M059J (cell line): Measurements from ENCODE around the gene NTRK1. TPM values are rescaled to one million over a fixed set of nuclear protein-coding genes. Genes with fewer than 3 reads are reported as not detected.

Source experiments
- DNase-seq: peaks from one replicate; pipeline ENCODE4 v3.0.0-alpha.2; 2012; ENCODE audit warnings: low read depth
- total RNA-seq: library from RNA; depleted of rRNA; stranded (reverse); fragments of >200 nt; shearing (Covaris generic); gene quantifications from 2 replicates; pipeline ENCODE4 v1.2.3, GENCODE V29; 2014; rRNA removed

NTRK1 gene
- not detected in 2 replicates for total RNA-seq

DNA sequence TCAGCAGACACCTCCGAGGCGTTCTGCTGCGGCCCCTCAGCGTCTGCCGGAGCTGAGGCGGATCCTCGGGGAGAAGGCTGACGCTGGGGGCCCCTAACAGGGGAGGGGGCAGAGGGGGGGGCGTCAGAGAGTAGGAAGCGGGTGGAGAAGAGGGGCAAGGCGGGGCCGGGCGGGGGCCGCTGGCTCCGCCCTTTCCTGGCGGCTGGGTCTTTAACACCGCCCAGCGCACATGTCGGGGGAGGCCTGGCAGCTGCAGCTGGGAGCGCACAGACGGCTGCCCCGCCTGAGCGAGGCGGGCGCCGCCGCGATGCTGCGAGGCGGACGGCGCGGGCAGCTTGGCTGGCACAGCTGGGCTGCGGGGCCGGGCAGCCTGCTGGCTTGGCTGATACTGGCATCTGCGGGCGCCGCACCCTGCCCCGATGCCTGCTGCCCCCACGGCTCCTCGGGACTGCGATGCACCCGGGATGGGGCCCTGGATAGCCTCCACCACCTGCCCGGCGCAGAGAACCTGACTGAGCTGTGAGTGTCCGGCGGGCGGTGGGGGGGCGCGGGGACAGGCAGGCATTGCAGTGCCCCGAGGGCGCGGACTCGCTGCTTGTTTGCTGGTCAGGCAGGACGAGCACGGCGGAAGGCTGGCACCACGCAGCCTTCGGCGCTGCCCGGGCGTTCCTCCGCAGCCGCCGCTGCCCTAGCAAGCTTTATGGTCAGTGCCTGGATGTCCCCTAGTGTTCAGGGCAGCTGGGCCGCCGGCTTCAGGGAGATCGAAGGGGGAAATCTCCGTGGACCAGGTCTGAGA, at the start of gene NTRK1:
Gene NTRK1 (plus strand): TSS at position 238 of the 796 bp plus-strand sequence. CDS start 70 bp downstream, at position 308.
- peak; percentile 32 for DNase-seq

- DNase-seq = no peak
Observed at GRCh38 chr1:156811168-156811567, 49.5 kb upstream of the NTRK1 start.

DNA sequence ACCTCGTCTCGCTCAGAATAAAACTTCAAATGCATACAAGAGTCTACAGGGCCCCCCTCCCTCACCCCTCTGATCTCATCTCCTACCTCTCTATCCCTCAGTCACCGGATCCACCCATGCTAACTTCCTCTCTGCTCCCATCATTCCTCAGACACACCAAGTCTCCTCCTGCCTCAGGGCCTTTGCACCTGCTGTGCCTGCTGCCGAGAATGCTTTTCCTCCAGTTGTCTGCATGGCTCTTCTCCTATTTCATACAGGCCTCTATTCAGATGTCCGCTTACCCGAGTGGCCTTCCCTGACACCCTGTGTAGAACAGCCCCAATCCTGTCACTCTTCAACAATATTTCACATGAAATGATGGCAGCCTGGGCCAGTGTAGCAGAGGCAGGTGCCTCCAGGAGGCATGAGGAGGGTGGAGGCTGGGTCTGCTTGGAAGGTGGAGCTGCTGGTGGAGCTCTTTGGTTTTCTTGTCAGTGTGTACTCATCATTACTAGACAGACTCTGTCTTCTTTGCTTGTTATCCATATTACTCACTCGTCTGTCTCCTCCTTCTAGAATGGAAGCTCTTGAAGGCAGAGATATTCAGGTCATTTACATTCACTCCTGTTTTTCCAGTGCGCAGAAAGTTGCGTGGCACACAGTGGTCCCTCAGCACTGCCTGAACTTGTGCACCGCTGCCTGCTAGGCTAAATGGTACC, 48.2 kb upstream of the NTRK1 start:
- DNase-seq = no peak

DNA sequence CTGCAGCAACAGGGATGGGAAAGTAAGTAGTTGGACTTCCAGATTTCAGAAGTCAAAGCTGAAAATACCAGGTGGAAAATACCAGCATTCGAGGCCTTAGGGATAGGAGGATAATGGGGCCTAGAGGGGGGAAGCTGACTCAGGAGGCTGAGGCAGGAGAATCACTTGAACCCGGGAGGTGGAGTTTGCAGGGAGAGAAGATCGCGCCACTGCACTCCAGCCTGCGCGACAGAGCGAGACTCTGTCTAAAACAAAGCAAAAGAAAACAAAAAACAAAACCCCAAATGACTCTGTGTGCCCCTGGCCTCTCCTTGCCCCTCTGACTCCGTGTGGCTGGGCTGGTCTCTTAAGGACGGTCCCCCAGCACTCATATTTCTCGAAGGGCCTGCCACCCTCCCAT, 47.4 kb upstream of the NTRK1 start:
- no peak for DNase-seq

DNA sequence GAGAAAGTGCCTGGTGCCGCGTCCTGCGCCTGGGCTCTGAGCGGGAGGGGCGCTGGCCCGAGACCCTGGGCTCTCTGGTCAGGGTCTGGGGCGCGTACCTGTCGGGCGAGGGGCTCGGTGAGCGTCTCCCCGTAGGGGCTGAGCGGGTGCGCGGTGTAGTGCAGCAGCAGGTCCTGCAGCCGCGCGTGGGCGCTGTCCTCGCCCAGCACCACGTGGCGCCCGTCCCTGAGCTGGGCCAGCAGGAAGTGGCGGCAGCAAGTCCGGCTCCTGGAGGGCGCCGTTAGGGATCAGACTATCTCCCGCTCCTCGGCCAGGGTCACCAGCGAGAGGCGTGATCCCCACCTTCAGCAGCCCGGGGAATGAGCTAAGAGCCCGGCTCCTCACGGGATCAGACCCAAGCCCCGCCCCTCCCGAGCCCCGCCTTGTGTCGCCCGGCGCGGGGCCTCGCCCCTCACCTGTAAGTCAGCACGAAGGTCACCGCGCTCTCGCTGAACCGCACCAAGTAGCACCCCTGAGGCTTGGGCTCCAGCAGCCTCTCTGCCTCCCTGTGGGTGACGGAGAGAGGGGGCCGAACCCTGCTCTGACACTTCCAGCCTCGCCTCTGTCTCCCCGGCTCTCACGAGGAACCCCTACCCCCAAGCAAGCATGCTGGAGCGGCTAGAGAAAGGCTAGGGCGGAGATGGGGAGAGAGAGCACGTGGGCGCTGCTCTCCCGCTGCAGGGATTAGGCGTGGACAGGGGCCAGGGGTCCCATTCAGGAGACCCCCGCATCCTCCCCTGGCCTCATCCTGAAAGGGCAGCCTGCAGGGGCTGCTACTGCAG, 46.7 kb upstream of the NTRK1 start:
- DNase-seq = no peak

DNA sequence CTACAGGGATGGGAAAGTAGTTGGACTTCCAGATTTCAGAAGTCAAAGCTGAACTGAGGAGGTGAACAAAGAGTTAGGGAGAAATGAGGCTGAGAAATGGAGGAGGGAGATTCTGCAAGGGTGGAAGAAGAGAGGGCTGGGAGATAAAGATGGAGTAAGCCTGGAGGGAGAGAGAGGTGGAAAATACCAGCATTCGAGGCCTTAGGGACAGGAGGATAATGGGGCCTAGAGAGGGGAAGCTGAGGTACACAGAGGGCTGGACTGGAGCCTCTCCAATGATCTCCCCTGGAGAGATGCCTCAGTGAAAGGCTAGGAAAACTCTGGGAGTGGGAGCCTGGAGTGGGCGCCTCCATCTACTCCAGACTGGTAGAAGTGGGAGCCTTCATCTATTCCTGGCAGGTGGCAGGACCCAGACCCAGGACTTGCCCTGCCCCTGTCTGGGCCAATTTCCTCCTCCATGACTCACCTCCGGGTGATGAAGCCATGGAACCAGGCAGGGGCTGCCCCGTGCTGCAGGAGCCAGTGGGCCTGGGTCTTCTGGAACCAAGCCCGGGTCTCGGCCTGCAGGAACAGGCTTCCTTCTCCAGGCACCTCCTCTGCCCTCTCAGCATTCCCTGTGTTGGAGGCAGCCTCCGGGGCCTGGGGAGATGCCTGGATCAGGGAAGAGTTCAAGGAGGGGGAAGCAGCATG, 45.9 kb upstream of the NTRK1 start:
- no peak for DNase-seq

GRCh38 chr1:156815307-156815826, 45.3 kb upstream of the NTRK1 start:
- peak; percentile 78 for DNase-seq

DNA sequence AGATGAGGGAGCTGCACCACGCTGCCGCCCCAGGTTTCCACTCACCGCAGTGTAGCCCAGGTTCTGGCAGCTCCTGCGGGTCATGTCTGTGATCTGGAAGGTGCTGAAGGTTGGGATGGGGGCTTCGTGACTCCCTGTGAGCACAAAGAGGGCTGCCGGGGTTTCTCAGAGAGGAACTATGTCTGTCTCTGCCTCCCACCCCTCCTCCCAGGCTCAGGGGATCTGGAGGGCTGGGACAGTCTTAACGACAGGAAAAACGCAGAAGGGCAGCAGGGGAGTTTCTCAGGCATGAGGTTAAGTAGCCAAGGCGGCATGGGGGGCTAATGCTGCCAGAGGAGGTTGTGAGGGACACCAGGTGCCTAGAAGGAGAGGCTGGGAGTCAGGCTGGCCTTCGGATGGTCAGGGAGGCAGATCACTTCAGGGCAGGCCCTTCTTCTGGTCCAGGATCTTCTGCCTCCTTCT, 44.7 kb upstream of the NTRK1 start:
- DNase-seq = no peak

- DNase-seq = peak; percentile 87
Observed at GRCh38 chr1:156816561-156817328, 43.9 kb upstream of the NTRK1 start, which contains the start of gene SH2D2A. Gene SH2D2A (minus strand): TSS chr1:156816848. CDS start chr1:156816708, 140 bp downstream.

DNA sequence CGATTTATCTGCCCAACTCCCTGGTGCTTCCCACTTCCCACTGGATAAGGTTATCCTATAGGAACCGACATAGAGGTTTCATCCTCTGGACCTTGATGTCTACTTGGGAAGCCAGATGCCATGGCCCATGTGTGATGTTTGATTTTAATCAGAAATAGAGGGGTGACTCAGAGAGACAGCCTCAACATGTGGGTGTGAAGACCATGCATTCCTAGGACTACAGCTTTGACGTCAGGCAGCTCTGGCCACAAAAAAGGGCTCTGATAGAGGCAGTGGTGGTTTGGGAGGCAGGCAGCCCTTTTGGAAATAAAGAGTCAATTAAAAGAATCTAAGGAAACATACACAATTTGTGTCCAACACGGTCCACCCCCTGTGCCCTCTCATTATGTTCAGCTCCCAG, 38.9 kb upstream of the NTRK1 start:
- DNase-seq = peak; percentile 51

- no peak for DNase-seq
Observed at GRCh38 chr1:156822680-156823079, 38.0 kb upstream of the NTRK1 start.

DNA sequence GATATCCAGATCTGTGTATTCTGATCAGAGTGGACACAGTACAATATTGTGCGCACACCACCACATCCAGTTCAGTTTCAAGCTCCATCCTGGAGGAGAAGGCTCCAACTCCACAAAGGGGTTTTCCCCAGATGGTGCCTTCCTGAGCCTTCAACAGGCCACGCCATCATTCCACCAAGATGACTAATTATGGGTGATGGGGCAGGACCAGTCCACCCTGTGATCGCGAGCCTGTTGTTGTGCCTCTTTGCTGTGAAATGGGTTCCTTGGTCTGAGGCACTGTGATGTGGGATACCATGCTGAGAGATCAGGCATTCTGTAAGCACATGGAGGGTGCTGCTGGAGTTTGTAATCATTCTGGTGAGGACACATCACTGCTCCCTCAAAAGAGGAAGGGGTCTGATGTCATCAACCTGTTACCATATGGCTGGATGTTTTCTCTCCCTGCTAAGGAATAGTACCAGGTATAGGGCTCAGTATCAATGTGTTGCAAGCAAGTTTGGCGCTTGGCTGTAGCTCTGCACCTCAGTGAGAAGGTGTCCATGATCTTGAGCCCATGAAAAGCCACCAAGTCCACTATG, 37.4 kb upstream of the NTRK1 start:
- peak; percentile 24 for DNase-seq

DNA sequence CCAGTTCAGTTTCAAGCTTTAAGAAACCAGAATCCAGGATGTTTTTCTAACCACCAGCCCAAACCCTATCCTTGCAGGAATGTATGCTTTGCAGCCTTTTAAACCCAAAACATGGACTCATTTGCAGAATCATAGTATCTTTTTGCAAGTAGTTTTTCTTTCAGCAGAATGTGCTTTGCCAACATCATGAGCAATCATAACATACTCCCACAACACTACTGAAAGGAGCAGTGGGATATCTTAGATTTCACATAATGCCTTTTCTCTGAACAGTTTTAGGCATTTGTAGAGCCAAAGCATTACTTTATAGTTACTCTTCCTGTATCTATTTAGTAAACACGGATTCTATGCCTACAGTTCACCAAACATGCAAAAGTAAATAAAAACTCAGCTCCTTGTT, 34.0 kb upstream of the NTRK1 start:
- no peak for DNase-seq

DNA sequence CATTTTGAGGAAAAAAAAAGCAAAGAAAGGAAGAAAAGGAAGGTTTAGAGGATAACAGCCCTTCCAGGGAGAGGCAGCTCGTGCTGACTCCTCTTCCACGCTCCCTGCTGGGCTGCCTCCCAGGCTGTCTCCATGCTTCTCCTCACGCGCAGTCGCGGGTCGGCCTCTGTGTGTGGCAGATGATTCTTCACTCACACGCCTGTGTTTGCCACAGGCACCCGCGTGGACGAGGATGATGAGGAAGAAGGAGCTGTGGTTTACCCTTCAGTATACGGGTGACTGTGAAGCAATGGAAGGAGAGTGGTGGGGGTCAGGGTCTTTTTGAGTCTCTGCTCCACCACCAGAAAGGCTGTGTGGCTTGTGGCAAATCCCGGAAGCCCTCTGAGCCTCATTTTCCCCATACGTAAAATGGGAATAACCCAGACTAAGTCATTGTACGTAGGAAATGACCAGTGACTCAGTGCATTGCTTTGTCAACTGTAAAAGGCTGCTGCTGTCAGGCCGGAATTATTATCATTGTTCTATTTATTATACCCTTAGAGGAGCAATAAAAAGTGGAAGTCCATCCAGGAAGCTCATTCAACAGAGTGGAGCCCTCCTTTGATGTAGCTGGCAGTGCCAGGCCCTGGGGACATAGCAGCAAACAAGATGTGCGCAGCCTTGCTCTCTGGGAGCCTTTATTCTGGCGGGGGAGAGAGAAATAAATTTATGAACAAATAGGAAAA, 32.1 kb upstream of the NTRK1 start:
- no peak for DNase-seq

DNA sequence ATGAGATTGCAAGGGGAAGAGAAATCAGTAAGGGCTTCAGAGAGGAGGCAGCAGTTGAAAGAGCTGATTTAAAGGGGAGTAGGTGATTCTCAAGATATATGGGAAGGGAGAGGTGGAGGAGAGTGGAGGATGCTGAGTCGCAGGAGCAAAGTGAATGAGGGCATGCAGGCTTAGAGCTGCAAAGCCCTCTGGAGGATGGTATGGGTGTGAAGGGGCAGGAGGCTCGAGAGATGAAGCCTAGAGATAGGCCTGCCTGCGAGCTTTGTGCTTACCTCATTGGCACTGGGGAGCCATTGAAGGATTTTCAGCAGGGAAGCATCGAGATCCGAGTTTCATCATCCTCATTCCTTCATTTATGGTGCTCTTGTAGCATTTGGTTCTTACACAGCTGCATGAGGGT, 28.2 kb upstream of the NTRK1 start:
- no peak for DNase-seq

DNA sequence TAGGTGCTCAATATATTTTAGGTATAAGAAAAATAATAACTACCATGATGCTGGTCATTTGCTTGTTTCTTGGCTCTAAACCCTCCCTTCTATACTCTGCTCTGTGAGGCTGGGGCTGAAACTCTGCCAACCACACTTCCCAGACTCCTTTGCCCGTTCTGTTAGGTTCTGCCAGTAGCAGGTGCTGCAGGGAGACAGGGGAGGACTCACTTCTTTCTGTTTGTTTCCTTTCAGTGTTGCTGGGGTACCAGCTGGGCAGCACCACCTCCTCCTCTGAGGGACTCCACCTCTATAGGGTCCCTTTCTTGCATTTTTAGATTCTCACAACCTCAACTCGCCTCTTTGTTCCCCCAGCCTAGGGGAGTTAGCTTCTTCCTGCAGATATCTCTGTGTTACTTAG, 27.1 kb upstream of the NTRK1 start:
- DNase-seq = no peak

GRCh38 chr1:156834322-156834721, 26.3 kb upstream of the NTRK1 start:
- DNase-seq = no peak

DNA sequence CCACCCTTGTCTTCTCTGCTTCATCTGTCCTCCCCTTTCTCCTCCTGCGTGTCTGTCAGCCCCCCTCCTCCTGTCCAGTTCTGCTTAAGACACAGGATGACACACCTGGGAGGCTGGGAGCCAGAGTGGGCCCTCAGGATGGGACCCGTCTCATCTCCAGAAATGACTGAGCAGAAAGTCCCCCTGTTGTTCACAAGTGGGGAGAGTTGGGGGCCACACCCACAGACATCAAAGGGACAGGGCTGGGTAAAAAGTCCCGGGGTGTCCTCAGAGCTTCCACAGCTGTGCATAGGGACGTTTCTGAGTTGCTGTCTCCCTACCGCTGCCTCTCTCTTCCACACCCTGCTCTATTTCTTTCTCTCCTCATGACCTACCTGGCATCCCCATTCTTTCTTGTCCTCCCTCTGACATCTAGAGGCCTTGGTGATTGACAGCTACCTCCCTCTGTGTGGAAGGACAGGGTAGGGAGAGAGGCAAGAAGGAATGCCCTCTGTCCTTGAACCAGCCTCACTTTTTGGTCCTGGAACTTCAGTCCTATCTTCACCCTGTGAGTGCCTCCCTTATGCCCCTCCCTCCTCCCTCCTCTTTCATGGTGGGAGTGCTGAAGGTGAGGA, 24.5 kb upstream of the NTRK1 start:
- DNase-seq = no peak

GRCh38 chr1:156836892-156837291, 23.8 kb upstream of the NTRK1 start:
- no peak for DNase-seq
